ENCODE data around the gene HPSE2. TPM values are rescaled to one million over a fixed set of nuclear protein-coding genes. Genes with fewer than 3 reads are reported as not detected.
"Not testable (repeated sequence)": the region's sequence is repeated elsewhere in the genome, so short reads cannot be mapped to it uniquely, and the experiment has no call there.

The HPSE2 gene
- total RNA-seq, 4 donors from 2014 or later = 0.57 to 3.6 (median 1.5) TPM

GRCh38 chr10:98556061-98556460, 679.6 kb downstream of the HPSE2 start:
- 69 to 70% methylated on average over 3 of the region's 3 CpGs for WGBS, 2 donors
- intact Hi-C loops (cut with DNase I; ENCODE audit: low total_unique reads) = no loop called here
- TF ChIP-seq, protein P1, sequence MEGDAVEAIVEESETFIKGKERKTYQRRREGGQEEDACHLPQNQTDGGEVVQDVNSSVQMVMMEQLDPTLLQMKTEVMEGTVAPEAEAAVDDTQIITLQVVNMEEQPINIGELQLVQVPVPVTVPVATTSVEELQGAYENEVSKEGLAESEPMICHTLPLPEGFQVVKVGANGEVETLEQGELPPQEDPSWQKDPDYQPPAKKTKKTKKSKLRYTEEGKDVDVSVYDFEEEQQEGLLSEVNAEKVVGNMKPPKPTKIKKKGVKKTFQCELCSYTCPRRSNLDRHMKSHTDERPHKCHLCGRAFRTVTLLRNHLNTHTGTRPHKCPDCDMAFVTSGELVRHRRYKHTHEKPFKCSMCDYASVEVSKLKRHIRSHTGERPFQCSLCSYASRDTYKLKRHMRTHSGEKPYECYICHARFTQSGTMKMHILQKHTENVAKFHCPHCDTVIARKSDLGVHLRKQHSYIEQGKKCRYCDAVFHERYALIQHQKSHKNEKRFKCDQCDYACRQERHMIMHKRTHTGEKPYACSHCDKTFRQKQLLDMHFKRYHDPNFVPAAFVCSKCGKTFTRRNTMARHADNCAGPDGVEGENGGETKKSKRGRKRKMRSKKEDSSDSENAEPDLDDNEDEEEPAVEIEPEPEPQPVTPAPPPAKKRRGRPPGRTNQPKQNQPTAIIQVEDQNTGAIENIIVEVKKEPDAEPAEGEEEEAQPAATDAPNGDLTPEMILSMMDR (IDR thresholded peaks at IDR 0.05) = no peak
- TF ChIP-seq POLR2A (IDR thresholded peaks at IDR 0.05) = no peak
- H3K4me3 ChIP-seq (ENCODE audit: low read depth, poor library complexity, severe bottlenecking) = no peak overlapping the region
- no peak for DNase-seq (ENCODE audit: low spot score in 2 of 2)

GRCh38 chr10:98555021-98555619, 680.5 kb downstream of the HPSE2 start:
- TF ChIP-seq POLR2A (IDR thresholded peaks at IDR 0.05) = no peak
- TF ChIP-seq, protein P1 (IDR thresholded peaks at IDR 0.05) = no peak
- no peak overlapping the region for H3K4me3 ChIP-seq (ENCODE audit: low read depth, poor library complexity, severe bottlenecking)
- intact Hi-C loops (cut with DNase I; ENCODE audit: low total_unique reads) = no loop called here
- WGBS, 2 donors = 32 to 36% methylated on average over 7 of the region's 7 CpGs
- DNase-seq (ENCODE audit: low spot score in 2 of 2) = no peak

GRCh38 chr10:98541561-98541960, 694.1 kb downstream of the HPSE2 start:
- DNase-seq (ENCODE audit: low spot score in 2 of 2); intact Hi-C loops (cut with DNase I; ENCODE audit: low total_unique reads); H3K4me3 ChIP-seq (ENCODE audit: low read depth, poor library complexity, severe bottlenecking): not testable (repeated sequence)
- WGBS, 2 donors = 80% methylated on average over 7 of the region's 7 CpGs

DNA sequence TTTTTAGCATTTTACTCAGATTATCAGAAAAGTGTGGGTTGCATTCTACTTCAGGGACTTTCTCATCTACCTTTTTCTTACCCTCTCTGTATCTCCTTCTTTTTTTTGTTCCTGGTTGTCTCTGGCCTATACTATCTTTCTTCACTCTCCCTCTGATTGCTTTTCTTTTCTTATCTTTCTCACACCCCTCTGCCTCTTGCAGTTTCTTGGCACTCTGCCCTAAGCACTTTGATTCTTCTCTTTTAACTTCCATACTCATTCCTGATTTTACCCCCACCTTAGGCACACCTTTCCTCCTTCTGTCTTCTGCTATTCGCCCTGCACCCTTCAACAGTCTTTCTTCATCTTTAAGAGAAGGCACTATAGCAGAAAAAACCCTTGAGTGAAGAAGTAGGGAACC, 696.1 kb downstream of the HPSE2 start:
- TF ChIP-seq POLR2A (IDR thresholded peaks at IDR 0.05) = no peak
- TF ChIP-seq, protein P1 (IDR thresholded peaks at IDR 0.05) = no peak
- WGBS, 2 donors = 87 to 88% methylated on average over 1 of the region's 1 CpG
- H3K4me3 ChIP-seq (ENCODE audit: low read depth, poor library complexity, severe bottlenecking) = no peak overlapping the region
- DNase-seq (ENCODE audit: low spot score in 2 of 2) = no peak
- intact Hi-C loops (cut with DNase I; ENCODE audit: low total_unique reads) = no loop called here

GRCh38 chr10:98538472-98538871, 697.2 kb downstream of the HPSE2 start:
- H3K4me3 ChIP-seq (ENCODE audit: low read depth, poor library complexity, severe bottlenecking) = no peak overlapping the region
- intact Hi-C loops (cut with DNase I; ENCODE audit: low total_unique reads) = no loop called here
- no peak for DNase-seq (ENCODE audit: low spot score in 2 of 2)
- TF ChIP-seq POLR2A (IDR thresholded peaks at IDR 0.05) = no peak
- TF ChIP-seq, protein P1 (IDR thresholded peaks at IDR 0.05) = no peak

GRCh38 chr10:98536551-98536950, 699.1 kb downstream of the HPSE2 start:
- TF ChIP-seq, protein P1 (IDR thresholded peaks at IDR 0.05) = no peak
- no peak for TF ChIP-seq POLR2A (IDR thresholded peaks at IDR 0.05)
- no peak overlapping the region for H3K4me3 ChIP-seq (ENCODE audit: low read depth, poor library complexity, severe bottlenecking)
- intact Hi-C loops (cut with DNase I; ENCODE audit: low total_unique reads) = no loop called here
- DNase-seq (ENCODE audit: low spot score in 2 of 2) = no peak
- 71 to 73% methylated on average over 3 of the region's 3 CpGs for WGBS, 2 donors
